ENCODE results near the gene NR4A1.
A peak's percentile ranks its signal among the peaks of the same experiment; 100 is the strongest.
"Not testable (repeated sequence)": the region's sequence is repeated elsewhere in the genome, so short reads cannot be mapped to it uniquely, and the experiment has no call there.

Gene NR4A1

DNA sequence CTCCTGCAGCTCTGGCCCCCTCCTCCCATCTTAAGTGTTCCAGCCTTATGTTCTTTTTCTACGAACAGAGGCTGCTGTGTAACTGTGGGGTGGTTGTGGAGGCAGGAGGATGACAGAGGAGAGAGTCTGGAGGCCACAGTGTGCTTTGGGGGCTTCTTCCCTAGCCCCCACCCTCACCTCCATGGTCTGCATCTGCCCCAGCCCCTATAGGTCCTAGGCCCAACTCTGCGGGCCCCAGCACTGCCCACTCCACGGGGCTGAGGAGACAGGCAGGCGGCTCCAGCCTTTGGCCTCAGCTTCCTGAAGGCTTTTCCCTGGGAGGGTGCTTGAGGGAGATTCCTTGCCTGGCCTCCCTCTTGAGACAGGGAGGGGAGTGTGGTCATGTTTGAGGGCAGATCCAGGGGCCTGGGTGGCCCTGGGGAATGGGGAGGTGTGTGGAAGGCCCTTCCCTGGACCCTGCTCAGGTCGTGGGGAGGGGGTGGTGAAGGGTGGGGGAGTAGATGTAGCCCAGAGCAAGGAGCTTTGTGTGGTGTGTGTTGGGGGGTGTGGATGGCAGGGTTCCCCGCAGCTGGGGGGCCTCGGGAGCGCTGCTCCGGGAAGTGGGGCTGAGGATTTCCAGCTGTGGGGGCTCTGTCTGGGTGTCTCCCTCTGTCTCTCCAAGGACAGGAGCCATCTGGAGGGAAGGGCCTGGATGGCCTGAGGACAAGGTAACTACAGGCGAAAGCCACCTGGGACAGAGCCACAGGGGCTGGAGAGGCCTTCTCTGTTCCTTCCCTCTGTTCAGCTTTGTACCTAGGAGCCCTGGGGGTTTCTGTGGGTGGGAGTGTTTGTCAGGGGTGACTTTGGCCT is 29.4 kb downstream of the NR4A1 start:
- no peak for DNase-seq

DNA sequence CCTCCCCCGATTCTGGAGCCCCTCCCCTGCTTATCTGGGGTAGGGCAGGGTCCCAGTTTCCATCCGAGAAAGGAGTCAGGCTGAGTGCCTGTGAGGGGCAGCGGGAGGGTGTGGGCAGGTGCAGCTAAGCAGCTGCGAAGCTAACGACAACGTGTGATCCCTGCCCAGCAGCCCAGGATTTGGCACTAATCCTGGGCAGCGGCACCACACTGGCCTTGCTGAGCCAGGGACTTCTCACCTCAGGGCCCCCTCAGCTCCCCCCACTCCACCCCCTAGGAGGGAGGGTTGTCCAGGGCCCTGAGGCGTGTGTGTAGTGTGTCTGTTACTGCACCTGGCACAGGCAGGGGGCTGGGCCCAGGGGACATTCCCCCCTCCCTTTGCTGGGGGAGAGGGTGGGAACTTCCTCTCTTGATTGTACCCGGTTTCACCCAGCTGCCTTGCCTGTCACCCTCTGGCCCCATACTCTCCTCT is 30.1 kb downstream of the NR4A1 start:
- no peak for DNase-seq

DNA sequence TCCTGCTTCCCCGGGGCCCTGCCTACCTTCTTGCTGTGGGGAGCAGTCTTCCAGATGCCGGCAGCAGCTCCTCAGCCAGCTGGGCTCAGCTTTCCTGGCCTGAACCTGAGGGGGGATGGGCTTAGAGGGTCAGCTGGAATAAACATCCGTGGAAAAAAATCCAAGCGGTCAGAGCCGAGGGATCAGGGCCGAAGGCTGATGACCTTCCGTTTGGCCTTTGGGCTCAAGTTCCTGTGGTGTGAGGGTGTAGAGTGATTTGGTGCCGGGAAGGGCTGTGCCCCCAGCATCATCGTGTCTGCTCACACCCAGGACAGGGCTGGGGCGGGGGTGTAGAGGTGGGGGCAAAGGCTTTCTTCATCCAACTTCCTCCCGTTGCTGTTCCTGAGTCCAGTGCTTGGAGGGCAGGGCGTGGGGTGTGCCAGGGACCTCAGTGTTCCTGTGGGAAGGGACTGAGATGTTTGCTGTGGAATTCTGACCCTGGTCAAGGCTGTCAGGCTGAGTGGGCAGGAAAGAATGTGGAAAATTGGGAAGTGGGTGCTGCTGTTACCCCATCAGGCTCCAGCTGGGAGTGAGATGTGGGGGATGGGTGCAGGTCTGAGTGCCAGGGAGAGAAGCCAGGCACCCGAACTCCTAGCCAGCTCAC is 30.9 kb downstream of the NR4A1 start:
- no peak for DNase-seq

DNA sequence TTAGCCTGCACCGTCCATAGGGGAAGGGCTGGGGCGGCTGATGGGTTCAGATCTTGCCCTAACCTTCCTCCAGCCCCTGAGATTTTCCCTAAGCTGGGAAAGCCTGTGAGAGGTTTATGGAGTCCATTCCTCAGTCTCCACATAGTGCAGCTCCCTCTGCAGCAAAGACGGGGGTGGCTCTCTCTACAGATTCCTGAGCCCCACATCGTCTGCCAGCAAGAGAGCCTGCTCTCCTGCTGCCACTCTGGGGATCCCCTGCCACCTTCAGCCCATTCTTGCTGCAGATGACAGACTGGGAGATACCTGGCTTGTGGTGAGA is 31.4 kb downstream of the NR4A1 start:
- no peak for DNase-seq

DNA sequence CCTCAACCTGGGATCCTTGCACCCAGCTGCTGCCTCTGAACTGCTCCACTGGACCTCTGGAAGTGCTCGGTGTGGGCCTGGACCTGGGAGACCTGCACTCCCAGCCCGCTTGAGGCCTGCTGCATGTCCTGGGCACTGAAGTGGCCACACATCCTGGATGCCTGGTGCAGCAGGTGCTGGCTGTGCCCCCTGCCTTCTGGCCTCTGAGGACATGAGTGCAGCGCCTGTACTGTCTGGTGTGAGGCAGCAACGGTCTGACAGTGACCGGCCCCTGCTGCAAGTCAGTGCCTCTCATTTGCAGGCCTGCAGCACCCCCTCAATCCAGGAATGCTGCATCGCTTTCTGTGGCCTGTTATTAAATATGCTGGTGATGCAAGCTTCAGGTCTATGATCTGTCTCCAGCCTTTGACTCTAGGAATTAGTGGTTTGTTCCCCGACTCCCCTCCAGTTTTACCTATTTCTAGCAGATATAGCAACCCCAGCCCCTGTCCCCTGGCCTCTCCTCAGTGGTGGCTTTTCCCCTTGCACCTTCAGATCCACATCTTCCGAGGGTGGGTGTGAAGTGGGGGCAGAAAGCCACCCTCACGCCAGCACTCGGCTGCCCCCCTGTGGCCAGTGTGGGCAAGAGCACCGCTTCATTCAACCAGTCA is 31.9 kb downstream of the NR4A1 start:
- DNase-seq = peak; percentile 11 to 55 (median 44)

DNA sequence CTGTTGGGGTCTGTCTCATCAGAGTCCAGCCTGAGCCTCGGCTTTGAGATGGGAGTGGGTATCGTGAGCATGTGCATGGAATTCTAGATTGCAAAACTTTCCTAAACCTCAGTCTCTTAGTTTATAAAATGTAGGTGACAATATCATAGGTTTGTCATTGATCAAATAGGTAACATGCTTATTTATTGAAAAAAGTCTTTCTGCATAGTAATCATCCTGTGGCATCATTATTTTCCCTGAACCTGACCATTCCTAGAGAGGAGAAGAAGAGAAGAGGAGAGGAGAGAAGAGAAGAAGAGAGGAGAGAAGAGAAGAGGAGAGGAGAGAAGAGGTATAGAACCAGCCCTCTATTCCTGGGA is 32.4 kb downstream of the NR4A1 start:
- DNase-seq = no peak

DNA sequence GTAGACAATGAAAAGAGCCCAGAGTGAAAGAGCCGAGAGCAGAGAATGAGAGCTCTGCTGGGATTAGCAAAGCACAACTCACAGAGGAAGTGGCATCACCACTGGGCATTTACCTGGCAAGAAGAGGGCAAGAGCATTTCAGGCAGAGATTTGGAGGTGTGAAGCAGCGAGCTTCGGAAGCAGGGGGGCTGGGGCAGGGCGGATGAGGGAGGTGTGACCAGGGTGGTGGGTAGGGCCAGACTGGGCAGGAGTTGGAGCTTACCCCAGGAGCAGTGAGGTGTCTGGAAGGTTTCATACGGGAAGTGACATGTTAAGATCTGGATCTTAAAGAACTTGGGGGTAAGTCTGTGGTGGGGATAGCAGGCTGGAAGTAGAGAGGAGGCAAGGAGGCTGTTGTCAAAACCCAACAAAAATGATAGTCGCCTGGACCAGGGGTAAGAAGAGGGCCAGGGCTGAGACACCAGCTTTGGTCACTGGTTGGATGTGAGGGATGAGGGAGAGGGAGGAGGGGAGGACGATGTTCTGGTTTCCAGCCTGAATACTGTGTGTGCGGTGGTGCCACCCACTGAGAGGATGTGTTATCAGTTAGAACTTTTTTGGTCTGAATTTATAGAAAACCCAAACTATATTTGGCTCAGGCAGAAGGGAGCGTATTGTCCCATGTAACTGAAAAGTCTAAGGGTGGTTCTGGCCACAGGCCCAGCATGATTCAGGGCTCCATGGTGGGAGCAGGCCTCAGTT is 33.4 kb downstream of the NR4A1 start:
- DNase-seq = no peak

DNA sequence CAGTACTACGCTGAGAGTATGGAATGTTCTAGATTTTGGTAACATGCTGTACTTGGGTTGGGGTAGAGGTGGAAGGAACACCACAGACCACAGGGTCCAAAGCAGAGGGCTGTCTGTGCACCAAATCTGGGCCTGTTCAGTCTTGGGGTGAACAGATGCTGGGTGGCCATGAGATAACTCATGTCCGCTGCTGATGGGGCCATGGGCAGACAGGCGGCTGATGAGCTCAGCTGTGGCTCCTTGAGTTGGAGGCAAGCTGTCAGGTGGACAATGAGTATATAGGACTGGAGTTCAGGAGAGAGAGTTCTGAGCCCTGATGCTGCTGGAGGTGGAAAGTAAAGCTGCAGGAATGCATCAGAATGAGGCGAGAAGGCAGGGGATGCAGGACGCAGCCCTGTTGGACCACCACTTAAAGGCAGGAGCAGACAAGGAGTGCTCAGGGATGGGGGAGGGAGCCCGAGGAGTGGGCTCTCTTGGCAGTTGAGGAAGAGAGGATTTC is 34.5 kb downstream of the NR4A1 start:
- DNase-seq = no peak

DNA sequence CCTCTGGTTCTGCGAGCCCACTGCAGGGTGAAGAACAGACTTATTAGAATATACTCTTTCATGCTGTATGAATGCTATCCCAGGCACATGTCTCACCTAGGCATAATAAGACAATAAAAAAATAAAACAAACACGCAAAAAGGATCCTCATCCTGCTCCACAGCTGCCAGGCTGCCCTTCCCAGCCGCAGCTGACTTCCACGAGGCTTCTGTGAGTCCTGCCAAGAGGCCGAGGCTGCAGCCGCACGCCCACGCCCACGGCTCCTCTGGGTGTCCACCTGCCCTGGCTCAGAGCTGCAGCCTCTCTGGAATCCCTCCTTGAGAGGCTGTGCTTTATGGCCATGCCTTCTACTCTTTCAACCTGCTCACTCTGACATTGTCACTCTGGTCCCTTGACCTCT is 35.1 kb downstream of the NR4A1 start:
- no peak for DNase-seq

DNA sequence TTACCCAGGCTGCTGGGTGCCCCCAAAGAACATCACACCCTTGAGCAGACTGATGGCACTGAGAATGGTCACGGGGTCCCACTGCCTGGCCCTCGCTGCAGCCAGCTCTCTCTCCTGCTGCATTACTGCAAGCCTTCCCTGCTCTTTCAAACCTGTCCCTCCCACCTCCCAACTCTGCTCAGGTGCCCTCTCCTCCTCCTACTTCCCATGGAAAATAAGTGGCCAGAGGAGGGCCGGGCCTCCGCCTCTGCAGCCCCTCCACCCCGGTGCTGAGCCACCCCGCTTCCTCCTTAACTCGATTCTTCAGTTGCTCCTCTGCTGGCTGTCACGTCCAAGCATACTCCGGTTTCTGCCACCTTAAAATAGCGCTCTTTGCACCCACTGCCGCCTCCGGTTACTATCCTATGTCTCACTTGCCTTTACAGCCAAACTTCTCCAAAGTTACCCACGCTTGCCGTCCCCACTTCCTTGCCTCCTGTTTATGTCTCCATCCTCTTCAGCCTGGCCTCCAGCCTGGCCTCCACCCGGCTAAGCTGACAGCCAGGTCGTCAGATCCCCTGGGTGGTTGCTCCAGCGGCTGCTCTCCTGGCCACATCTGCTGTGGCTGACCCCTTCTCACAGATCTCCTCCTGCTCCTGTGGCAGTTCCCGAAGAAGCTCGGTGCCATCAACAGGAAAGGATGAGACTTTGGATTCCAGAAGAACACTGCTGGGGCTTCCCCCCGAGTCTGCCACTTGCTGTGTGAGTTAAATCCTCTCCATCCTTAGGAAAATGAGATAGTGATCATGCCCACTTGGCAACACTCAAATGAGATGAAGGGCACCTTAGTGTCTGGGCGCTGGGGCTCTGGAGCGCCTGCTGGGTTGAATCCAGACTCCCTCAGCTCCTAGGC is 35.9 kb downstream of the NR4A1 start:
- no peak for DNase-seq

DNA sequence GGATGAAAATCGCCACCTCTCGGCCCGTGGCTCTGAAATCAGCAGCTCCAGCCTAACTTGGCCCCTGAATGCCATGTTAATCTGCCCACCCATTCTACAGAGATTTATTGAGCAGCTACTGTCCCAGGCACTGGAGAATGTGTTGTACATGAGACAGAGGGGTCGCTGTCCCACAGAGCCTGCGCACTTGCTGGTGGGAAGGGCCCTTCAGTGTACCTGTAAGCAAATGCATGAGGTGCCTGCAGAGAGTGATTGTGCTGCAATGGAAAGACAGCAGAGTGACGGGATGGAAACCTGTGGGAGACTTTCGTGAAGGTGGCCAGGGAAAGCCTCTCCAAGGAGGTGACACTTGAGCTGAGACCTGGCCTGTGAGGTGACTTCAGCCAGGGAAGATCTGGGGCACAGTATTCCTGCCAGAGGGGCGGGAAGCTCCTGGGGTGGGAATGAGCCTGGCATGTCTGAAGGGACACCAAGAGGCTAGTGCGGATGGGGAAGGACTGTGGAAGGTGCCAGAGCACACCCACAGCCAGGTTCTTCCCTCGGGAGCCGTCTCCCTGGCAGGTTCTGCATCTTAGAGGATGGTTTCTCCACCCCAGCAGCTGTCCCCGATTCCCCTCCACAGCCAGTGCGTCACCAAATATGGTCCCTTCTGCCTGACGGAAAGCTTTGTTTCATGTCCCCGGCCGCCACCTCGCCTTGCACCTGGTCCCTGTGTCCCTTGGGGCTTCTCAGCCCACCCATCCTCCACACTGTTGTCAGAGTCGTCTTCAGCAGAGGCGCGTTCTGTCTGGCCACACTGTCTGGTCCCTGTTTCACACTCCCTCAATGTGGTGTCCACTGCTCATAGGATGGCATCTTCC is 36.9 kb downstream of the NR4A1 start:
- no peak for DNase-seq

DNA sequence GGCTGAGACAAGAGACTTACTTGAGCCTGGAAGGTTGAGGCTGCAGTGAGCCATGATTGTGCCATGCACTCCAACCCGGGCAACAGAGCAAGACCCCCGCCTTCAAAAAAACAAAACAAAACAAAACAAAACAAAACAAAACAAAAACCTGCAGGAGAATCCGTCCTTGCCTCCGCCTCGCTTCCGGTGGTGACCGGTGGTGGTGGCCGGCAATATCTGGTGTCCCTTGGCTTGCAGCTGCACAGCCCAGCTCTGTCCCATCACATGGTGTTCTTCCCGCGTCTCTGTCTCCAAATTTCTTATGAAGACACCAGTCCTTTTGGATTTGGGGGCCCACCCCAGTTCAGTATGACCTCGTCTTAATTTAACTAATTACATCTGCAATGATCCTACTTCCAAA is 38.2 kb downstream of the NR4A1 start:
- DNase-seq = no peak

DNA sequence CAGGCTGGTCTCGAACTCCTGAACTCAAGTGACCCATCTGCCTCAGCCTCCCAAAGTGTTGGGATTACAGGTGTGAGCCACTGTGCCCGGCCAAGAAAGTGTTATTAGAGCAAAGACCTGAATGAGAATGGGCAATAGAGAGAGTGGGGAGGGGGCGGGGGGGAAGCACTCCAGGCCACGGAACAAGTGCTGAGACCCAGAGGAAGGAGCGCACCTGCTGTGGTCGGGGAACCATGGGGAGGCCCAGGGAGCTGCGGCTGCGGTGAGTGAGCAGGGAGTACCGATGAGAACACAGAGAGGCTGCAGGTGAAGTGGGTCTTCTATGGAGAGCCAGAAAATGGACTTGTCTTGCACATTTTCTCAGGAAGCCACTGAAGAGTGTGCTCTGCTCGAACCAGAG is 39.0 kb downstream of the NR4A1 start:
- DNase-seq = no peak

DNA sequence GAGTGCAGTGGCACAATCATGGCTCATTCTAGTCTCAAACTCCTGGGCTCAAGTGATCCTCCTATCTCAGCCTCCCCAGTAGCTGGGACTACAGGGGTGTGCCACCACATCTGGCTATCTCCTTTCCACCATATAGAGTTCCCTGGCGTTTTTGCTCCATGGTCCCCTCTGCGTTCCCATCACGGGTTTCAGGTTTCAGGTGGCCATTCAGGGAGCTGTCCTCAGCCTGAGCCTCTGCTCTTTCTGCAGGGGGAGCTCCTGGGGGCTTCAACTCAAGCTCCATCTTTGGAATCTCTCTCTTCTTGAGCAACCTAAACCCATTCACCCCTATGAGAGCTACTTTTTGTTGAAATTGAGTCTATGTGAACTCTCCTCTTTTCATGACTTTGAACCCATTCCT is 39.8 kb downstream of the NR4A1 start:
- no peak for DNase-seq

DNA sequence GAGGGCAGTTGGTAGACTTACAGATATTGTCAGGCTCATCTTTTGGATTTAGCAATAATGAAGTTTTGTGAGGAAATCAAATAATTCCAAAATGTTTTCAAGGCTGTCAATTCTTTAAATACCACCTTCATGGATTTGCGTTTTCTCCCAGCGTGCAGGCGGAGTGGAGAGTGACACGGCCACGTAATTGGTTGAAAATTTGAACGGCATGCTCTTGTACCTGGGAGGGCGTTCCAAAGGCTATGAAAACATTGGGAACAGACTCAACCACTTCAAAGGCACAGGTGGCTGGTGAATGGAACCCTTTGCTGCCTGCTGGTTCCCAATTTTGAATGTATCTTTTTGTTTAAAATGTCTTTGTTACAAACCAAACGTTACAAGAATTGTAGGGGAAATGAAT is 40.6 kb downstream of the NR4A1 start:
- DNase-seq = no peak

DNA sequence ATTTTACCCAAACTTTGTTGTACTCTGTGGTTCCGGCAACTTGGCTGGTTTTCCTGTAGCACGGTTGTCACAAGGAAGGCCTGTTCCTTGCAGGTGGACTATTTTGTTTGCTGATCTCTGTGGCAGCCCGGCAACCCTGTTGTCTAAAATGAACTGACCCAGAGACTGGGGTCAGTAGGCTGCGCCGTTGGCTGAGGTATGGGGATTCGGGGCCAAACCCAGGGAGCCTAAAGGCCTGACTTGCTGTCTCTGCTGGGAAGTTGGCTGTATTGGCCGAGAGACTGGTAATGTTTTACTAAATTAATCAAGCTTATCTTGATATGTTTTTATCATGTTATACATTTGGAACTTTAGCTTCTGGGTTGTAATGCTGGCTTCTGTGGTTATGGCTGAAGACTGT is 42.1 kb downstream of the NR4A1 start:
- no peak for DNase-seq

DNA sequence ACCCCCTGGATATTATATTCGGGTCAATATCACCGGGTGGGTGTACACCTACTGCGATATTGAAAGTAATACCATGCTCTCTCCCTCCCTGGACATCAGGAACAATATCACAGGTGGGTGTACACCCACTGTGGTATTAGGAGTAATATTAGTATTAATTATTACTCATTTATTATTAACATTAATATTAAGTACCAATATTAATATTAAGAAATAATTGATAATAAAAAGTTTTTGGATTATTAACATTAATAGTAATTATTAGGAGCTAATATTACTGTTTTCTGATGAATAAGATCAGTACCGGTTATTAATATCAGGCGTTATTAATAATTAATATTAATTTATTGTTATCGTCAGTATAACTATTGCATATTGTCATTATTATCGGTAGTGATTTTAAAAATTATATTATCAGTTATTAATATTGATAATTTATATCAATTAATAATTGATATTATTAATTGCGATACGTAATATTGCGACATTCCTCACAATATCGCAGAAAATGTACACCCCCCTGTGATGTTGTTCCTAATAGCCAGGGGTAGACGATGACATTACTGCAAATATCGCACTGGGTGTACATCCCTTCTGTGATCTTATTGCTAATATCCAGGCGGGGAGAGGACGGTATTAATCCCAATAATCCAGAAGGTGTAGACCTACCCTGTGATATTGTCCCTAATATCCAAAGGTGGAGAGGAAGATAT is 45.2 kb downstream of the NR4A1 start:
- no peak for DNase-seq

DNA sequence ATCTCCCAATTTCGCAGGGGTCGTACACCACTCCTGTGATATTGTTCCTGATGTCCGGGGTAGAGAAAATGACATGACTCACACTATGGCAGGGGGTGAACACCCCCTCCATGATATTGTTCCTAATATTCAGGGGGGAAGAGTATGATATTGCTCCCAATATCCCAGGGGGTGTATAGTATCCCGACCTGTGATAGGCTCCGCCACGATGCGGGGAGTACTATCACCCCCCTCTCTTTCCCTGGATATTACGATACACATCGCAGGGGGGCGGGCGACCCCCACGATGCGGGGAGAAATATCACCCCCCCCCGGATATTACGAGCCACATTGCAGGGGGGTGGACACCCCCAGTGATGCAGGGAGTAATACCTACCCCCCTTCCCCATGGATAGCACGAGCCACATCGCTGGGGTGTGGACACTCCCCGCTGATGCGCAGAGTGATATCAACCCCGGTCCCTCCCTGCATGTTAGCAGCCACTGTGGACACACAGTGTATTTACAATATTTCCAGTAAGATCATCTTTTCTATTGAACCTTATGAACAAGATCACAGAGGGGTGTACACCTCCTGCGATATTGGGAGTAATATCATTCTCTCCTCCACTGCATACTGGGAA is 45.9 kb downstream of the NR4A1 start:
- no peak for DNase-seq

DNA sequence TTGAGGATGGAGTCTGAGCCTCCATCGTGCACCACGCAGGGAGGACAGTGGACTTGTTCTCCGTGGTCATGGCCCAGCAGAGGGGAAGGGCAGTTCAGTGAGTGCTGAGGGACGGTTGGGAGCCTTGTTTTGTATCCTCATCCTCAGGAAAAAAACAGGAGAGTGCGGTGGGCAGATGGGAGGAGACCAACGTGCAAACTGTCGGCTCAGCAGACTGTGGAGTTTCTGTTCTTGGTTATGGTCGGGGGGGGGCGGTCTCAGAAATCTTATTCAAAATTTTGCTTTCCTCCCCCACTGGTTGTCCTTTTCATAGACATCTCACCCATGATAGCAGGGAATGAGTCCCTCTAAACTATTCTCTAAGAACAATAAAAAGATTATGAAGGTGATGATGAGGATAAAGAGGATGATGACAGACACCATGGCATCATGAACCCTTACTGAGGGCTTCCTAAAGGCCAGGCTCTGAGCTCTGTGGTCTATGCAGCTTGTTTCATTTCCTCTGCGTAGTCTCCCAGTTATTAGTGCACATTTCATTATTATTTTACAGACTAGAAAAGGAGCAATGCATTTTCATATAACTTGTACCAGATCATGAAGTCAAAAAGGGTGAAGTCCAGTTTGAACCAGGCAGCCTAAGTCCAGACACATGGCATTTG is 53.3 kb downstream of the NR4A1 start:
- DNase-seq = not testable (repeated sequence)
